ENCODE measurements around the gene LAMA5. TPM values are rescaled to one million over a fixed set of nuclear protein-coding genes. Genes with fewer than 3 reads are reported as not detected.

LAMA5 gene
- total RNA-seq, 4 donors from 2014 or later, result 13.0 to 35.8 (median 22.7) TPM

GRCh38 chr20:62308102-62308822, 58.9 kb downstream of the LAMA5 start:
- H3K4me1 ChIP-seq, result peaks cover 31 to 53% of the 10 kb centered on the region in 2 donors
- TF ChIP-seq, protein P1, sequence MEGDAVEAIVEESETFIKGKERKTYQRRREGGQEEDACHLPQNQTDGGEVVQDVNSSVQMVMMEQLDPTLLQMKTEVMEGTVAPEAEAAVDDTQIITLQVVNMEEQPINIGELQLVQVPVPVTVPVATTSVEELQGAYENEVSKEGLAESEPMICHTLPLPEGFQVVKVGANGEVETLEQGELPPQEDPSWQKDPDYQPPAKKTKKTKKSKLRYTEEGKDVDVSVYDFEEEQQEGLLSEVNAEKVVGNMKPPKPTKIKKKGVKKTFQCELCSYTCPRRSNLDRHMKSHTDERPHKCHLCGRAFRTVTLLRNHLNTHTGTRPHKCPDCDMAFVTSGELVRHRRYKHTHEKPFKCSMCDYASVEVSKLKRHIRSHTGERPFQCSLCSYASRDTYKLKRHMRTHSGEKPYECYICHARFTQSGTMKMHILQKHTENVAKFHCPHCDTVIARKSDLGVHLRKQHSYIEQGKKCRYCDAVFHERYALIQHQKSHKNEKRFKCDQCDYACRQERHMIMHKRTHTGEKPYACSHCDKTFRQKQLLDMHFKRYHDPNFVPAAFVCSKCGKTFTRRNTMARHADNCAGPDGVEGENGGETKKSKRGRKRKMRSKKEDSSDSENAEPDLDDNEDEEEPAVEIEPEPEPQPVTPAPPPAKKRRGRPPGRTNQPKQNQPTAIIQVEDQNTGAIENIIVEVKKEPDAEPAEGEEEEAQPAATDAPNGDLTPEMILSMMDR (IDR thresholded peaks at IDR 0.05 in 4 of 5, conservative IDR thresholded peaks at IDR 0.05 in 1 of 5), result no peak
- TF ChIP-seq POLR2A (IDR thresholded peaks at IDR 0.05), result no peak
- no peaks in the 10 kb centered on the region for H3K27me3 ChIP-seq
- in situ Hi-C loops (cut with MboI; ENCODE audit: low sequenced_read_pairs in 4 of 4), result loop anchor here in 1 of 4 donors (10.0 kb wide), 1 partner anchor 77 kb away; the partner anchor contains the start of gene RPS21
- H3K4me3 ChIP-seq, result no peak overlapping the region
- H3K9me3 ChIP-seq, result no peaks in the 10 kb centered on the region
- ATAC-seq (peak in 1 of 2 donors; percentile 42), DNase-seq (peak; percentile 22 to 71)
- H3K27ac ChIP-seq, result peak overlapping the region; percentile 24 to 98 (median 46)
- peaks cover 0 to 62% of the 10 kb centered on the region in 2 donors for H3K36me3 ChIP-seq
- intact Hi-C loops (cut with DNase I; ENCODE audit: low total_unique reads), result loop anchor here (10.0 kb wide), 1 partner anchor 497 kb away; the partner anchor contains the start of gene OGFR

DNA sequence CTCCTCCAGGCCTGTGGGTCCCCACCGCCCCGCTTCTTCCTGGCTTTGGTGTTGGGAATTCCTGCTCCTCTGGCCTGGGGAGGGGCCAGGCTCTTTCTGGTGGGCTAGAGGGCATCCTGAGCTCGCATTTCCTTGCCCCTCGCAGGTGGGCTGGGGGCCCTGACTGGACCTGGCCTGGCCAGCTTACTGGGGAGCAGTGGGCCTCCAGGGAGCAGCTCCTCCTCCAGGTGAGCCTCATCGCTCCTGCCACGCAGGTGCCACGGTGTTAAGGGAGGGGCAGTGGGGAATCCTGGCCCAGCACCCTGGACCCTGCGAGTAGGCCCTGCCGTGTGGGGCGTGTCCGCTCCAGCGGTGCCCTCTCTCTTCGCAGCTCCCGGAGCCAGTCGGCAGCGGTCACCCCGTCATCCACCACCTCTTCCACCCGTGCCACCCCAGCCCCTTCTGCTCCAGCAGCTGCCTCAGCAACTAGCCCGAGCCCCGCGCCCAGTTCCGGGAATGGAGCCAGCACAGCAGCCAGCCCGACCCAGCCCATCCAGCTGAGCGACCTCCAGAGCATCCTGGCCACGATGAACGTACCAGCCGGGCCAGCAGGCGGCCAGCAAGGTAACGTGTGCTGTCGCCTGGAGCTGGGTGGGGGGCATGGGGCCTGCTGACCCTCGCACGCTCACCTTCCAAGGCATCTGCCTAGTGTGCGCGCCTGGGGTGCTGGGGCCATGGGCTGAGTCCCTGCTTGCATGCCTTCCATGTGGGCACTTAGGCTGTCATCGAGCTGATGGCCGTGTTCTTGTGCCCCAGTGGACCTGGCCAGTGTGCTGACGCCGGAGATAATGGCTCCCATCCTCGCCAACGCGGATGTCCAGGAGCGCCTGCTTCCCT, 59.6 kb downstream of the LAMA5 start:
- in situ Hi-C loops (cut with MboI; ENCODE audit: low sequenced_read_pairs in 4 of 4), result loop anchor here in 1 of 4 donors (10.0 kb wide), 1 partner anchor 77 kb away; the partner anchor contains the start of gene RPS21
- no peaks in the 10 kb centered on the region for H3K27me3 ChIP-seq
- DNase-seq (no peak), ATAC-seq (no peak)
- no peaks in the 10 kb centered on the region for H3K9me3 ChIP-seq
- peak overlapping the region; percentile 24 to 98 (median 46) for H3K27ac ChIP-seq
- H3K36me3 ChIP-seq, result peaks cover 0 to 56% of the 10 kb centered on the region in 2 donors
- H3K4me3 ChIP-seq, result no peak overlapping the region
- intact Hi-C loops (cut with DNase I; ENCODE audit: low total_unique reads), result loop anchor here (10.0 kb wide), 1 partner anchor 497 kb away; the partner anchor contains the start of gene OGFR
- TF ChIP-seq, protein P1 (IDR thresholded peaks at IDR 0.05 in 4 of 5, conservative IDR thresholded peaks at IDR 0.05 in 1 of 5), result no peak
- H3K4me1 ChIP-seq, result peaks cover 31 to 53% of the 10 kb centered on the region in 2 donors

DNA sequence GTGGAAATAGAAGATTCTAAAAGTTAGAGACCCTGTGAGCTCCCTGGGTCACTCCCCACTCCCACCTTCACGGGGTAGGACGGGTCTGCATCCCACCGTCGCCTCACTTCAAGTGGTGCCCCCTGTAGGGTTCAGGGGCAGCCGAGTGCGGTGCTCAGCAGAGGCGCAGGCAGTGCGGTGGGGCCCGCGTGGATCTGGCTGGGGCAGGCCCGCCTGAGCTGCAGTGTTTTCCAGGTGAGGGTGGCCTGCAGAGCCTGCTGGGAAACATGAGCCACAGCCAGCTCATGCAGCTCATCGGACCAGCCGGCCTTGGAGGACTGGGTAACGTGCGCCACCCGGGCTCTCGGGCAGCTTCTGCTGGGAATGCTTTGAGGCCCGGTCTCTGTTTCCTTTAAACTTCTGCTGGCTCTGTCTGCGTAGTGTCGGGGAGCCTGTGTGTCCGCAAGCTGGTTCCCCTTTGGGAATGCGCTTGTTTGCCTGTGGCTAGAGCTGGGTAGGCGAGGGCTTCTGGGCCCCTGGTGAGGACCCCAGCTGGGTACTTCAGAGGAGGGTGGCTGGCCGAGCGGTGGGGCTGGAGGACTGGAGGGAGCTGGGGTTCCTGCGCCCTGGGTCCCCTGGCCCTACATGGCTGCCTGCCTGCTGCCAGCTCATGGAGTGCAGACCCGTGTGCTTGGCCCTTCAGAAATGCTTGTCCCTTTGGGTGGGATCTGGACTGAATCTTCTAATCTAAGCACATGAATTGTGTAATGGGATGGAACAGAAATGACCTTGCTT, 60.5 kb downstream of the LAMA5 start:
- ATAC-seq (no peak), DNase-seq (no peak)
- H3K4me1 ChIP-seq, result peaks cover 31 to 53% of the 10 kb centered on the region in 2 donors
- in situ Hi-C loops (cut with MboI; ENCODE audit: low sequenced_read_pairs in 4 of 4), result loop anchor here in 1 of 4 donors (10.0 kb wide), 1 partner anchor 78 kb away; the partner anchor contains the start of gene RPS21
- TF ChIP-seq POLR2A (IDR thresholded peaks at IDR 0.05), result no peak
- TF ChIP-seq, protein P1 (IDR thresholded peaks at IDR 0.05 in 4 of 5, conservative IDR thresholded peaks at IDR 0.05 in 1 of 5), result no peak
- peaks cover 0 to 51% of the 10 kb centered on the region in 2 donors for H3K36me3 ChIP-seq
- H3K9me3 ChIP-seq, result no peaks in the 10 kb centered on the region
- intact Hi-C loops (cut with DNase I; ENCODE audit: low total_unique reads), result loop anchor here (10.0 kb wide), 1 partner anchor 498 kb away; the partner anchor contains the start of gene OGFR
- H3K4me3 ChIP-seq, result no peak overlapping the region
- no peaks in the 10 kb centered on the region for H3K27me3 ChIP-seq
- H3K27ac ChIP-seq, result peak overlapping the region in 3 of 4 donors; percentile 16 to 98 (median 54)

Measured in gastrocnemius medialis (tissue), 4 donors.